ENCODE data around the gene ZMYND11. TPM values are rescaled to one million over a fixed set of nuclear protein-coding genes. Genes with fewer than 3 reads are reported as not detected.
A peak's percentile ranks its signal among the peaks of the same experiment; 100 is the strongest.

Gene ZMYND11
- total RNA-seq: 100 to 1,000 TPM in 1 of 9 donors, 10 to 100 TPM in 8; 39.5 to 153 (median 64.1) TPM
- 10 to 100 TPM; 23.6 to 82.4 (median 26.3) TPM for polyA plus RNA-seq
- long read RNA-seq, donor 1, full-length matches to known transcripts: 1 of 1 reads
- long read RNA-seq, donor 1, partial matches to known transcripts: 0 of 1 reads
- long read RNA-seq, donor 1, other reads (novel, unspliced or antisense): 0 of 1 reads
- long read RNA-seq, donor 2, partial matches to known transcripts: 0 of 1 reads
- long read RNA-seq, donor 2, other reads (novel, unspliced or antisense): 0 of 1 reads
- long read RNA-seq, donor 3, partial matches to known transcripts: 0 of 1 reads
- long read RNA-seq, donor 3, other reads (novel, unspliced or antisense): 0 of 1 reads
- long read RNA-seq, donor 4, partial matches to known transcripts: 2 of 5 reads
- long read RNA-seq, donor 4, other reads (novel, unspliced or antisense): 2 of 5 reads
- long read RNA-seq, donor 5, full-length matches to known transcripts: 17 of 89 reads
- long read RNA-seq, donor 5, partial matches to known transcripts: 10 of 89 reads
- long read RNA-seq, donor 5, other reads (novel, unspliced or antisense): 62 of 89 reads
- long read RNA-seq, donor 6, partial matches to known transcripts: 1 of 7 reads
- long read RNA-seq, donor 6, other reads (novel, unspliced or antisense): 6 of 7 reads
- long read RNA-seq, donor 7, partial matches to known transcripts: 0 of 1 reads
- long read RNA-seq, donor 7, other reads (novel, unspliced or antisense): 0 of 1 reads
- long read RNA-seq, donor 8, partial matches to known transcripts: 13 of 13 reads
- long read RNA-seq, donor 8, other reads (novel, unspliced or antisense): 0 of 13 reads
- long read RNA-seq, donor 9, partial matches to known transcripts: 0 of 6 reads
- long read RNA-seq, donor 9, other reads (novel, unspliced or antisense): 5 of 6 reads
- long read RNA-seq, donor 10, partial matches to known transcripts: 0 of 1 reads
- long read RNA-seq, donor 10, other reads (novel, unspliced or antisense): 0 of 1 reads

DNA sequence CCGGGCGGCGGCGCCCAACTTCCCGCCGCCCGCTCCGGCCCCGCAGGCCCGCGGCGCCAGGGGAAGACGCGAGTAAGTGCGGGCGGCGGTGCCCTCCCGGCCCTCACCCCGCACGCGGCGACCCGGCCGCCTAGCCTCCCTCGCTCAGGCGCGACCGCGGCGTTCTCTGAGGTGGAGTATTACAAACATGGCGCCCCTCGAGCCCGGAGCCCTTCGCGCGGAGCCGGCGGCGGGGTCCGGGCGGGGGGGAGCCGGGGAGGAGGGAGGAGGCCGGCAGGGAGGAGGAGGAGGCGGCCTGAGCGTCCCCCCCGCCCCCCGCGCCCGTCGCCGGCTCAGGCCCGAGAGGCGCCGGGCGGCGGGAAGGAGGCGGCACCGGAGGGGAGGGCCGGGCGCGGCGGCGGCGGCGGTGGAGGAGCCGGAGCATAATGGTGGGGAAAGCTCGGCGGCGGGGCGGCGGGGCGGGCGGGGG is at the start of gene ZMYND11:
Gene ZMYND11, plus strand, starts transcription at position 324 of the 469 bp plus-strand sequence. CDS start 44,558 bp downstream, outside the sequence.
- intact Hi-C loops (cut with DNase I): no loop called here
- WGBS, 4 donors: 0 to 1% (median 1%) methylated on average over 30 to 73 of the region's 73 CpGs; no CpG with 5 or more reads in 1 of the 4 donors

DNA sequence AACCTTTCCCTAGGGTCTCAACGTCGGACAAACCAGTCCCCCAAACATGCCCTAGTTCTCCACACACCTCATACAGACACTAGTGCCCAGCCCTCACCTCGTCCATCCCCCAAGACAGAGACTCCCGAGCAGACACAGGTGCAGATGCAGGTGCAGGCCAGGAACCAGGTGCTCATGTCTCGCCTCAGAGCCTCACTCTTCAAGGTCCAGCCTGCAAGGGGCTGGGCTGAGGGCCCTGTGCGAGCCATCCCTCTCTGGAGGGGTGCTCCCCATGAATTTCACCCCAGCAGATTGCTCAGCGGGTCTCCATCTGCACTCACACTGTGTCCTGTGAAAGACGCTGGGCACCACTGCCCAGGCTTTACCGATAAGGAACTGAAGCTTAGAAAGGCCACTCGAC is 49.2 kb upstream of the ZMYND11 start:
- H3K9me3 ChIP-seq (replicated peaks in 1 of 3): no peaks in the 10 kb centered on the region
- TF ChIP-seq POLR2A (IDR thresholded peaks at IDR 0.05) (no peak), CTCF (IDR thresholded peaks at IDR 0.05) (no peak)
- intact Hi-C loops (cut with DNase I): no loop called here
- 72 to 89% (median 81%) methylated on average over 4 to 10 of the region's 10 CpGs for WGBS, 4 donors
- no peak overlapping the region for H3K27ac ChIP-seq
- no peak overlapping the region for H3K4me3 ChIP-seq
- no peaks in the 10 kb centered on the region for H3K36me3 ChIP-seq (replicated peaks in 1 of 2)
- H3K27me3 ChIP-seq: no peaks in the 10 kb centered on the region
- no peaks in the 10 kb centered on the region for H3K4me1 ChIP-seq (replicated peaks in 1 of 2)
- no peak for DNase-seq

More for the DNA sequence above, at the start of gene ZMYND11:
- H3K36me3 ChIP-seq (replicated peaks in 1 of 2): no peaks in the 10 kb centered on the region
- peaks cover 14 to 35% of the 10 kb centered on the region in 2 donors for H3K4me1 ChIP-seq (replicated peaks in 1 of 2)
- peak within 1 kb of the TSS; percentile 81 to 99 (median 97) for H3K27ac ChIP-seq
- no peaks in the 10 kb centered on the region for H3K27me3 ChIP-seq
- peak within 1 kb of the TSS; percentile 16 to 82 (median 39) for H3K4me3 ChIP-seq
- DNase-seq: peak; percentile 58 to 76 (median 66)
- H3K9me3 ChIP-seq (replicated peaks in 1 of 3): no peaks in the 10 kb centered on the region
- TF ChIP-seq CTCF (IDR thresholded peaks at IDR 0.05) (no peak), POLR2A (IDR thresholded peaks at IDR 0.05) (no peak)

DNA sequence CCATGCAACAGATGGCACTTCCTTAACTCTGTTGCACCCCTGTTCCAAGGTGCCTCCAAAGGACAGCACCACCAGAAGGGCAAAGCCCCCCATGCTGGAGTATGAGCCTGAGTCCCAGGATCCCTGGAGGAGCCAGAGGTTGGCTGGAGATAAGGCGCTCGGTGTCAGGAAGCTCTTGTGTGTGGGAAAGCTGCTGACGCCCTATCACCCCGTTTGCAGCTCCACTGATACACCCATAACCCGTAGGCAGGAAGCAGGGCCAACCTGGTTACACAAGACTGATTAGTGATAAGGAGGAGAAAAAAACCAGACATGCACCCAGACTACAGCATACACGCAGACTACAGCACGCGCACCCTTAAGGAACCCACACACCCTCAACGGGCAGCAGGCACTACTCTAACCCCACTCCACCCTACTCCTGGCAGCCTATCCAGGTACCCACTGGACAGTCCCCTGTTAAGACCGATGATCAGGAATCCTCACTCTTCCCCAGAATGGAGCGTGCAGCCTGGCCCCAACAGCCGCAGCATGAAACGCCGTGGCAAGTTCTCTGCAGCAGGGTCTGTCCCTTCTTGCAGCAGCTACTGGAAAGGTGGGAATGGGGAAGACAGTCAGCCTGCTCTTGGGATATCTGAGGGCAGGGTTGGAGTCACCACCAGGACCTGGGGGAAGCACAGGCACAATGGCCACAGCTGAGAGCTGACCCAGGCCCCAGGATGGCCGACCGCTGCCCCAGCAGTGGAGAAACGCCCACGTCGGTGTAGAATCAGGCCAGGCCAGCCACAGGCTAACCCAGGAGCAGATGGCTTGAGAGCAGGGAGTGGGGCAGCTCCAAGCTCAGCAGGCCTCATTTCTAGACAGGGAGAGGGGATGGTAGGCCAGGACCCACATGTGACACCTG is 47.8 kb upstream of the ZMYND11 start:
- TF ChIP-seq CTCF (IDR thresholded peaks at IDR 0.05): no peak
- TF ChIP-seq POLR2A (IDR thresholded peaks at IDR 0.05): no peak
- H3K9me3 ChIP-seq (replicated peaks in 1 of 3): no peaks in the 10 kb centered on the region
- WGBS, 4 donors: 68 to 82% (median 82%) methylated on average over 9 to 19 of the region's 19 CpGs
- H3K4me3 ChIP-seq: no peak overlapping the region
- no peak for DNase-seq
- no peaks in the 10 kb centered on the region for H3K27me3 ChIP-seq
- H3K36me3 ChIP-seq (replicated peaks in 1 of 2): no peaks in the 10 kb centered on the region
- no peaks in the 10 kb centered on the region for H3K4me1 ChIP-seq (replicated peaks in 1 of 2)
- no peak overlapping the region for H3K27ac ChIP-seq
- intact Hi-C loops (cut with DNase I): no loop called here
